ENCODE measurements around the gene CSTB.

Gene CSTB

GRCh38 chr21:43758811-43759210, 17.3 kb downstream of the CSTB start:
- in situ Hi-C loops (cut with MboI; ENCODE audit: low pct_unique_long_range_greater_than_20kb, low sequenced_read_pairs) = no loop called here

GRCh38 chr21:43758111-43758641, 17.9 kb downstream of the CSTB start:
- DNase-seq = no peak
- in situ Hi-C loops (cut with MboI; ENCODE audit: low pct_unique_long_range_greater_than_20kb, low sequenced_read_pairs) = no loop called here

More at GRCh38 chr21:43758811-43759210, 17.3 kb downstream of the CSTB start:
- no peak for DNase-seq

- in situ Hi-C loops (cut with MboI; ENCODE audit: low pct_unique_long_range_greater_than_20kb, low sequenced_read_pairs) = no loop called here
- no peak for DNase-seq
Observed at GRCh38 chr21:43757601-43758000, 18.5 kb downstream of the CSTB start.

DNA sequence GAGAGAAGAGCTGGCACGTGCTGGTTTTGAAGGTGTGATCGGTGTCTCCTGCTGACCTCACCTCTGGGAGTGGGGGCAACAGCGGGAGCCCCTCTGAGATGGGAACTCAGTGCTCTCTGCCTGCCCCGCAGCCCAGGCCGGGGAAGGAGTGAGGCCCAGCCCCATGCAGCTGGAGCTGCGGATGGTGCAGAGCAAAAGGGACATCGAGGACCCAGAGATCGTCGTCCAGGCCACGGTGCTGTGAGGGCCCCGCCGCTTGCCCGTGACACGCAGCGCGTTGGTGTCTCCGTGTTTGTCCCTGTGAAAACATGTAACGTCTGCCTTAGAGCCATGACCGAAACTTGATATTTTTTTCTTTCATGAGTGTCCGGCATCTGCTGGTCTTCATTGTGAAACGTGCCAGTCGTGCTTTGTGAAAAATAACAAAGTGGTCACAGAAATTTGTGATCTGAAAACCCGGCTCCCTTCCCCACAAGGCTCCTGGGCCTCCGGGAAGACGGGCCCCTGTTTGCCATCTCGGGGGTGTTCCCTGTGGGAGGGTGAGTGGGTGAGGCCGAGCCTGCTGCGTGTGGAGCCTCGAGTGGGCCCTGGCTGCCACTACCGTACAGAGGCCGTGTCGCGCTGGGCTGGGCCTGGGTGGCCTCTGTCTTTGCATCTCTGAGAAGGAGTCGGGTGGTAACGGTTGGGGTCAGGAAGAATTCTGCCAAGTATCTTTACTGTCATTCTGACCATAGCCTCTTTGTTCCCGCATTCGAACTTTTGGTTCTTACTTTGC, 20.1 kb downstream of the CSTB start:
- DNase-seq = no peak
- in situ Hi-C loops (cut with MboI; ENCODE audit: low pct_unique_long_range_greater_than_20kb, low sequenced_read_pairs) = no loop called here

DNA sequence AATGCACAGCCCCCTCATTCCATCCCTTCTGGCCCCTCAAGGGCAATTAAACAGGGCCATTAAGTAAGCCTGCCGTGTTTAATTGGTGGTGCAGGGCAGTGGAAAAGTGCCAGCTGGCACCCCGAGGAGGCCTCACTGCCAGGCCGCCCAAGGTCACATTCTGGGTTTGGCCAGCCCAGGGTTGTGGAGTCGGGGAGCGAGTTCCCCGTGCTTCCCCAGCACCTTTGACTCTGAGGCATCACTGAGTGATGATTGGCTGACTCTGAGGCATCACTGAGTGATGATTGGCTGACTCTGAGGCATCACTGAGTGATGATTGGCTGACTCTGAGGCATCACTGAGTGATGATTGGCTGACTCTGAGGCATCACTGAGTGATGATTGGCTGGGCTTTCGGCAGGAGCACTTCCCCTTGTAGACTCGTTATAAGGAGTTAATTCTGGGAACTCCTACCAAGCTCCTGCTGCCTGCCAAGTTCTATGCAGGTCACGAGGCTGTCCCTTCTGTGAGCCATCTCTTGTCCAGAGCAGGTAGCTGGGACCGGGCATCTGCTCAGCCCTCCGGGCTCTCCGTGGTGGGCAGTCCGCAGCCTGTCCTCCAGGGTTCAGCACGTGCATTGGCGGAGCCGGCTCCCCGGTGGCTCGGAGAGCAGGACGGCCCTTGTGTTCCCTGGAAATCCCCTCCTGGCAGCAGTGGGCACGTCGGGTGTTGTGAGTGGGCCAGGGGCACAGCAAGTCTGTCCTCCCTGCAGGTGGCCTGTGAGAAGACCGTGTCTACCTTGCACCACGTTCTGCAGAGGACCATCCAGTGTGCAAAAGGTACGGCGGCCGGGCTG, 20.9 kb downstream of the CSTB start:
- in situ Hi-C loops (cut with MboI; ENCODE audit: low pct_unique_long_range_greater_than_20kb, low sequenced_read_pairs) = no loop called here

DNA sequence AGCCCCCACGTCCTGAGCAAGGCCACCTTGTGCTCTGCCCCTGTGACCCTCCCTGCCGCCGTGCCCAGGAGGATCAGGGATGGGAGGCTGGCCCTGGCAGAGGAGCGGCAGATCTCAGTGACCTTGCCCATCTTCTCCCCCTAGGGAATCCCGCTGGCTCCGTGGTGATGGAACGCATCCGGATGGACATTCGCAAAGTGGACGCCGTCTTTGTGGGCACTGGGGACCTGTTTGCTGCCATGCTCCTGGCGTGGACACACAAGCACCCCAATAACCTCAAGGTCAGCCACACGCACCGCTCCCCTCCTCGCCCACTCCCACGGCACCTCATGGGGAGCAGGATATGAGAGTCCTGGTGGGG, 22.7 kb downstream of the CSTB start:
- no peak for DNase-seq
- in situ Hi-C loops (cut with MboI; ENCODE audit: low pct_unique_long_range_greater_than_20kb, low sequenced_read_pairs) = no loop called here

More for the DNA sequence above, 20.9 kb downstream of the CSTB start:
- DNase-seq = no peak

DNA sequence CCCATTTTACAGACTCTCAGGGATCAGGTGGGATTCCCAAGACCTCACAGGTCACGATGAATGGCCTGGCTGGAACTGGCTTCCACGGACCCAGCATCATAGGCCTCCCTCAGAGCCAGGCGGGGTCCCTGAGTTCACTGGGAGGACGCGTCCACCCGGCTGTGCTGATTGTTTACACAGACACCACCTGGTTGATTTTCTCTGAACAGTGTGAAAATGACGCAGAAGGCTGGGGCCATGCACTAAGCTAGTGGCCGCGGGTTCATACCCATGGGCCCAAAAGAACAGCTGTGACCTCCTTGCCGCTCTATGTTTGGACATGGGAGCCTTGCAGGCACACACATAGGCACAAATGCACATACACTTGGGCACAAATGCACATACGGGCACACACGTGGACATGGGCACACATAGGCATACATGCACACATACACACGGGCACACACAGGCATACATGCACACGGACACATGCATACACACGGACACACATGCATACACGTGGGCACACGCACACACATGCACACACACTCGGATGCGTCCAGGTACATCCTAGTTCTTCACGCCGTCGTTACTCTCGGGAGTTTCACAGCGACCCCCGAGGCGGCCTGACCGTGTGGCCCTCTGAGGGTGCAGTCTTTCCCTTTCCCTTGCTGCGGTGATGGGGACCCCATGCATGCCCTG, 23.2 kb downstream of the CSTB start:
- DNase-seq = no peak
- in situ Hi-C loops (cut with MboI; ENCODE audit: low pct_unique_long_range_greater_than_20kb, low sequenced_read_pairs) = no loop called here

GRCh38 chr21:43751955-43752591, 24.0 kb downstream of the CSTB start:
- in situ Hi-C loops (cut with MboI; ENCODE audit: low pct_unique_long_range_greater_than_20kb, low sequenced_read_pairs) = no loop called here
- DNase-seq = no peak

DNA sequence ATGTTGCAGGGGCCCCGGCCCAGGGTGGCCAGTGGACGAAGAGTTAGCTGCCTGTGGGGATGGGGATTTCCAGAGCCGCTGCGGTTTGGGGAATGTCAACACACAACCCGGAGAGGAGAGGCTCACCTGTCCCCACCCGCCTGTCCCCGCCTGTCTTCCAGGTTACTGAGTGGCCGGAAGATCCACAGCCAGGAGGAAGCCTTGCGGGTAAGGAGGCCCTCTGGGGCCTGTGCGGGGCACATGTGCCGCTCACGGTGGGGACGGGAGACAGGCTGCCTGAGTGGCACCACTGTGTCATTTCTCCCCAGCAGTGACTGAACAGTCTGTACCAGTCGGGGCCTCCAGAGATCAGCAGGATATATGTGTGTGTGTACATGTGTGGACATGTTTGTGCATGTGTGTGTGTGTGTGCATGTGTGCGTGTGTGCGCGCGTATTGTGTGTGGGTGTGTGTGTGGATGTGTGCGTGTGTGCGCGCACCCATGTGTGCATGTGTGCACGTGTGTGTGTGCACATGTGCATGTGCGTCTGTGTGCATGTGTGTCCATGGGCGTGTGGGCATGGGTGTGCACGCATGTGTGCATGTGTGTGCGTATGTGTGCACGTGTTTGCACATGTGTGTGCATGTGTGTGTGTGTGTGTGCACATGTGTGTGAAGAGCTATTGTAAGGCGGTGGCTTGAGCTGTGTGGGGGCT, 25.6 kb downstream of the CSTB start:
- DNase-seq = no peak
- in situ Hi-C loops (cut with MboI; ENCODE audit: low pct_unique_long_range_greater_than_20kb, low sequenced_read_pairs) = no loop called here

- DNase-seq = no peak
- in situ Hi-C loops (cut with MboI; ENCODE audit: low pct_unique_long_range_greater_than_20kb, low sequenced_read_pairs) = loop anchor here (25.0 kb wide), 1 partner anchor 713 kb away; the partner anchor contains the start of gene LRRC3
Observed at GRCh38 chr21:43749651-43750262, 26.4 kb downstream of the CSTB start.

DNA sequence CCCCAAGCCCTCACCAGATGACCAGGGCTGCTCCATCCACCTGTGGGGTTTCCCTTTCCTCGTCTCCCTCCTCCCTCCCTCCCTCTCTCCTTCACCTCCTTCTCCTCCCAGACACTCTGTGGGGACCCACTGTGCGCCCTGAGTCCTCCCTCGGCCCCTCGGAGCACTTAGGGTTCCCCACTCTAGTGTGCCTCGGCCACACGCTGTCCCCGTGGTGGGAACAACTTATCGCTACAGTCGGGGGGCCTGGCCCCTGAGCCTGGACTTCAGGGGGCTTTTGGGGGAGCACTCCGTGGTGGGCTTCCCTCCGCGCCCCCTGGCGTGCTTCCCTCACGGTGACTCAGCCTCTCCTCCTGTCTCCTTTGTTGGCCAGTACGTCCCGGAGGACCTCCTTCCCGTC, 27.5 kb downstream of the CSTB start:
- DNase-seq = no peak
- in situ Hi-C loops (cut with MboI; ENCODE audit: low pct_unique_long_range_greater_than_20kb, low sequenced_read_pairs) = loop anchor here (25.0 kb wide), 1 partner anchor 714 kb away; the partner anchor contains the start of gene LRRC3

DNA sequence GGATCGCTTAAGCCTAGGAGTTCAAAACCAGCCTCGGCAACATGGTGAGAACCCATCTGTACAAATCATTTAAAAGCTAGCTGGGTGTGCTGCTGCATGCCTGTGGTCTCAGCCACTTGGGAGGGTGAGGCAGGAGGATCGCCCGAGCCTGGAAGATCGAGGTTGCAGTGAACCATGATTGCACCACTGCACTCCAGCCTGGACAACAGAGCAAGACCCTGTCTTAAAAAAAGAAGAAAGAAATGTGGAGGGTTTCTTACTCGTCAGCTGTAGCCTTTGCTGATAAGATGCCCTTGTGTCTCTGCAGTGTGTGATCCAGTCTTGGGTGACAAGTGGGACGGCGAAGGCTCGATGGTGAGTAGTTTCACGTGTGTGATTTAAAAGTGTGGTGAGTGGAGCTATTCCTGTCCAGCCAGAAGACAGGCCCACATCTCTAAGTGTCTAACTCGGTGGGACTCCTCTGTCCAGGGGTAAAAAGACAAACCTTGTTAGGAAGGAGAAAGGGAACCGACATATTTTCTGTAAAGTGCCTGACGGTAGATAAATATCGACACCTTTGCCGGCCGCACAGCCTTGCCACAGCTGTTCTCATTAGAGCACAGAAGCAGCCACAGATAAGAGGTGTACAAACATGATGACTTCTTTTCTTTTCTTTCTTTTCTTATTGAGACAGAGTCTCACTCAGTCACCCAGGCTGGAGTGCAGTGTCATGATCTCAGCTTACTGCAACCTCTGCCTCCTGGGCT, 30.2 kb downstream of the CSTB start:
- in situ Hi-C loops (cut with MboI; ENCODE audit: low pct_unique_long_range_greater_than_20kb, low sequenced_read_pairs) = loop anchor here (25.0 kb wide), 1 partner anchor 716 kb away; the partner anchor contains the start of gene LRRC3
- no peak for DNase-seq

GRCh38 chr21:43744725-43745124, 31.4 kb downstream of the CSTB start:
- no peak for DNase-seq
- in situ Hi-C loops (cut with MboI; ENCODE audit: low pct_unique_long_range_greater_than_20kb, low sequenced_read_pairs) = loop anchor here (25.0 kb wide), 1 partner anchor 718 kb away; the partner anchor contains the start of gene LRRC3

DNA sequence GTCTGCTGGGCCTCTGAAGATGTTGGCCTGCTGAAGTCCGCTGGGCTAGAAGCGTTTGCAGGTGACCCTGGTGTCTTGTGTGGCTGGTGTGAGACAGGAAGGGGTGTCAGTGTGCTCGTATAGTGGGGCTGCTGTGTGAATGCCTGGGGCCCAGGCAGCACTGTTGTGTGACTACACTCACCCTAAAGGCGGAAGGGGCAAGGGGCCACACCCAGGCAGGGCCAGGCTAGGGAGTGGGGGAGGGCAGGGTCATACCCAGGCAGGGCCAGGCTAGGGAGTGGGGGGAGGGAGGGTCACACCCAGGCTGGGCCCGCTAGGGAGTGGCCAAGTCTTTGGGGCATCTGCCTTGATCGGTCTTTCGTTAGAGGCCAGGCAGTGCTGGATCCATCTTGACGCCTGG, 32.2 kb downstream of the CSTB start:
- in situ Hi-C loops (cut with MboI; ENCODE audit: low pct_unique_long_range_greater_than_20kb, low sequenced_read_pairs) = loop anchor here (25.0 kb wide), 1 partner anchor 718 kb away; the partner anchor contains the start of gene LRRC3
- DNase-seq = no peak

DNA sequence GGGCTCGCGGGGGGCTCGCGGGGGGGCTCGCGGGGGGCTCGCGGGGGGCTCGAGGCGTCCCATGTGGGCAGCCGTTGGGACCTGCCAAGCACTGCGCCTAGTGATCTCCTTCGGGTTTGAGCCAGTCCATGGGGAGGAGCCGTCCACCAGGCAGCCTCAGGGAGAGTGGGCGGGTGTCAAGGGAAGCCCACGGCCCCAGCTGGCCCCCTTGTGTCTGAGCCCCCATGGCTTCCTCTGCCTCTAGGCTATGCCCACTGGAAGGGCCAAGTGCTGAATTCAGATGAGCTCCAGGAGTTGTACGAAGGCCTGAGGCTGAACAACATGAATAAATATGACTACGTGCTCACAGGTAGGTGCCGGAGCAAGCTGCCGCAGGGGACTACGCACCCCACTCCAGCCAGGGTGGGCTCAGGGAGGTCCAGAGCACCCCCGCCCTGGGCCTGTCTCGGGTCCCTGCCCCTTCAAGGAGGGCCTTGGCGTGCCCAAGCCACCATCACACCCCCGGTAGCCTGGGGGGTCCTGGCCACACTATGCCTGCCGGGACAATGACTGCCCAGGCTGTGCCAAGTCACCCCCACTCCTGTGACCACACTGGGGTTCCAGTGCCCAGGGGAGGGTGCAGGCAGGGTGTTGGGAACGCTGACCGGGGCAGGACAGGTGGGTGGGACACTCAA, 34.5 kb downstream of the CSTB start:
- no peak for DNase-seq
- in situ Hi-C loops (cut with MboI; ENCODE audit: low pct_unique_long_range_greater_than_20kb, low sequenced_read_pairs) = loop anchor here (25.0 kb wide), 1 partner anchor 721 kb away; the partner anchor contains the start of gene LRRC3

GRCh38 chr21:43740497-43741156, 35.5 kb downstream of the CSTB start:
- DNase-seq = no peak
- in situ Hi-C loops (cut with MboI; ENCODE audit: low pct_unique_long_range_greater_than_20kb, low sequenced_read_pairs) = loop anchor here (25.0 kb wide), 1 partner anchor 722 kb away; the partner anchor contains the start of gene LRRC3

All from KBM-7 (cell line).